ENCODE measurements around the gene MOCS3. TPM values are rescaled to one million over a fixed set of nuclear protein-coding genes. Genes with fewer than 3 reads are reported as not detected.

The MOCS3 gene
- polyA plus RNA-seq, 2 of the 4 experiments (the other 2 are of a cell fraction), result 4.8 to 5.7 TPM

DNA sequence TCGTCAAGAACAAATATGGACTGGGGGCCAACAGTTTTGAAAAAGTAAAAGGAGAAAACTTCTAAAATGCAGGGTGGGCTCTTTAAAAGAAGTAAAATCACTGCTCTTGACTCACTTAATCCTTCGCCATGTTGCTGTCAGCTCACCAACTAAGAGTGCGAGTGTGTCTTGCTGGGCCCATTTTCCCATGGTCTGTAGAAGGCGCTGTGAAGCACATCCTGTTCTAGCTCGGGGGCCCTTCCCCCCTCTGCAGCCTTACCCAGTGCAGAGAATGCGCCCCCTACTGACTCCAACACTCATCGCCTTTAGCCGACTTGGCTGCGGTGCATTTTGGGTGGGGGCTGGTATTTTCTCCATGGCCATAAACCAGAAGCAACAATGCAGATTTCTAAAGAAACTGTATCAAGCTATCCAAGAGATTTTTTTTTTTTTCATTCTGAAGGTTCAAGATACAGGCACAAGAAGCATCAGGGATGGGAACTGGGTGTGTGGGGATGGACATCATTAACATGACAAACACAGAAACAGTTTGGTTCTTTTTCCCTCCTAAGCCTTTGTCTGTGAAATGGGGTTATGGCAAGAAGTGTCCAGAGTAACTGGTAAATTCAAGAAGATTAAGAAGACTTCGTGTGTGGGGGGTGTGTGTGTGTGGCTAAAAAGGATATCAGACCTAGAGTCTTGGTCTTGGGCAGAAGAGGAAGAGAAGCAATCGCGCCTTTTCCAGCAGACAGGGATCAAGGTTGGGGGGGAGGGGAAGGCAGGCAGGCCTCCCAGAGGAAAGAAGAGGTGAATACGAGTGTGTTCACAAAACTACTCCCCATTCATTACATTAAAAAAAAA is 29.1 kb upstream of the MOCS3 start (continued):
- TF ChIP-seq, protein P1, sequence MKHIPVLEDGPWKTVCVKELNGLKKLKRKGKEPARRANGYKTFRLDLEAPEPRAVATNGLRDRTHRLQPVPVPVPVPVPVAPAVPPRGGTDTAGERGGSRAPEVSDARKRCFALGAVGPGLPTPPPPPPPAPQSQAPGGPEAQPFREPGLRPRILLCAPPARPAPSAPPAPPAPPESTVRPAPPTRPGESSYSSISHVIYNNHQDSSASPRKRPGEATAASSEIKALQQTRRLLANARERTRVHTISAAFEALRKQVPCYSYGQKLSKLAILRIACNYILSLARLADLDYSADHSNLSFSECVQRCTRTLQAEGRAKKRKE (CRISPR knock-in tag; IDR thresholded peaks at IDR 0.05; ENCODE audit: low read depth), result peak; percentile 66; the same call in 1 of the 2 replicates
- TF ChIP-seq JUN (IDR thresholded peaks at IDR 0.05), result 0 out of 5 replicates have a peak, but pooled peaks of 1 of the 2 experiments have one; percentile 41
- TF ChIP-seq RARB (CRISPR knock-in tag; IDR thresholded peaks at IDR 0.05), result no peak
- TF ChIP-seq CBX8 (IDR thresholded peaks at IDR 0.05), result no peak
- TF ChIP-seq FOSL2 (IDR thresholded peaks at IDR 0.05), result no peak
- TF ChIP-seq FOSL2 (CRISPR knock-in tag; IDR thresholded peaks at IDR 0.05), result peak; percentile 57
- TF ChIP-seq CHD2 (IDR thresholded peaks at IDR 0.05; ENCODE audit: low read length, partially characterized antibody), result peak; percentile 75
- TF ChIP-seq RAD21 (conservative IDR thresholded peaks at IDR 0.05 in 1 of 2, IDR thresholded peaks at IDR 0.05 in 1 of 2), result peak; percentile 71 to 73
- no peak for TF ChIP-seq ZNF302 (CRISPR knock-in tag; IDR thresholded peaks at IDR 0.05)
- TF ChIP-seq MAFK (IDR thresholded peaks at IDR 0.05; ENCODE audit: partially characterized antibody), result no peak
- peak; percentile 81 for TF ChIP-seq MAX (IDR thresholded peaks at IDR 0.05)
- TF ChIP-seq HOXB13 (CRISPR knock-in tag; IDR thresholded peaks at IDR 0.05; ENCODE audit: low read depth), result no peak
- TF ChIP-seq TFCP2L1 (CRISPR knock-in tag; IDR thresholded peaks at IDR 0.05), result no peak

DNA sequence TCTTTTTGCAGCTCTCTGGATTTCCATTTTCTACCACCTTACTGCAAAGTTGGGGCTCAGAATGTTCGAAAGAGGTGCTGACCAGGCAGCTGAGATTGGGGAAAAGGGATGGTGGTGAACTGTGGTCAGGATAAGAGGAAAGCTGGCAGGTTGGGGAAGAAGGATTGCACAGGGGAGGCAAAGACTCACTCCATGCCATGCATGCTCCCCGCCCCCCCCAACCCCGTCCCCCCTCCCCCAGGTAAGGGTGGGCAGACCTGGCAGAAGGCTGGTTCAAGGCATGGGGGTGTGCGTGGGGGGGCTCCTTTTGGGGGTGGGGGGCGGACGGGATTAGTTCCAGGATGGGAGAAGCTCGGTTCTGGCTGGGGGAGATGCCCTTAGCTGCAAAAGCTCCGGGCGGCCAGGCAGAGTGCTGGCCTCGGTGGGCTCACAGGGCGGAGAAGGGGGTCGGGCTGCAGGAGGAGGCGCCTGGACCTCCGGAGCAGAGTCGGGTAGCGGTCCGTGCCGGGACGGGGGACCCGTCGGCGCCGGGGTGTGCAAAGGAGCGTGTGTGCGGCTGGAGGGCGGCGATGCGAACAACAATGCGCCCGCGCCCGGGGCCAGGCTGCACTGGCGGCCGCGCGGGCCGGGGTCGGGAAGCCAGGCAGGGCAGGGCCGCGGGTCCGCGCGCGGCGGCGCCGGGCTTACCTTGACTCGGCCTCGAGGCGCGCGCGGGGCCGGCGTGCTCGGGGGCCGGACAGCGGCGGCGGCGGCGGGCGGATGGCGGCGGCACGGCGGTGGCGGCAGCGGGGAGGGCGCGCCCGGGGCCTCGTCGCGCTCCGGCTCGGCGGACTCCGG is 28.3 kb upstream of the MOCS3 start:
- Histone ChIP-seq H3K9me3 (no peaks in the 10 kb centered on the region), H3K27ac (peak overlapping the region; percentile 98 to 99), H3K4me1 (peaks cover 40% of the 10 kb centered on the region), H3K4me3 (peak overlapping the region; percentile 83), H3K4me2 (peak overlapping the region; percentile 96)
- no peak for TF ChIP-seq POLR2A (IDR thresholded peaks at IDR 0.05; ENCODE audit: low read length)
- no peak for TF ChIP-seq JUNB (IDR thresholded peaks at IDR 0.05)
- TF ChIP-seq RARB (CRISPR knock-in tag; IDR thresholded peaks at IDR 0.05), result no peak
- TF ChIP-seq, protein P2, sequence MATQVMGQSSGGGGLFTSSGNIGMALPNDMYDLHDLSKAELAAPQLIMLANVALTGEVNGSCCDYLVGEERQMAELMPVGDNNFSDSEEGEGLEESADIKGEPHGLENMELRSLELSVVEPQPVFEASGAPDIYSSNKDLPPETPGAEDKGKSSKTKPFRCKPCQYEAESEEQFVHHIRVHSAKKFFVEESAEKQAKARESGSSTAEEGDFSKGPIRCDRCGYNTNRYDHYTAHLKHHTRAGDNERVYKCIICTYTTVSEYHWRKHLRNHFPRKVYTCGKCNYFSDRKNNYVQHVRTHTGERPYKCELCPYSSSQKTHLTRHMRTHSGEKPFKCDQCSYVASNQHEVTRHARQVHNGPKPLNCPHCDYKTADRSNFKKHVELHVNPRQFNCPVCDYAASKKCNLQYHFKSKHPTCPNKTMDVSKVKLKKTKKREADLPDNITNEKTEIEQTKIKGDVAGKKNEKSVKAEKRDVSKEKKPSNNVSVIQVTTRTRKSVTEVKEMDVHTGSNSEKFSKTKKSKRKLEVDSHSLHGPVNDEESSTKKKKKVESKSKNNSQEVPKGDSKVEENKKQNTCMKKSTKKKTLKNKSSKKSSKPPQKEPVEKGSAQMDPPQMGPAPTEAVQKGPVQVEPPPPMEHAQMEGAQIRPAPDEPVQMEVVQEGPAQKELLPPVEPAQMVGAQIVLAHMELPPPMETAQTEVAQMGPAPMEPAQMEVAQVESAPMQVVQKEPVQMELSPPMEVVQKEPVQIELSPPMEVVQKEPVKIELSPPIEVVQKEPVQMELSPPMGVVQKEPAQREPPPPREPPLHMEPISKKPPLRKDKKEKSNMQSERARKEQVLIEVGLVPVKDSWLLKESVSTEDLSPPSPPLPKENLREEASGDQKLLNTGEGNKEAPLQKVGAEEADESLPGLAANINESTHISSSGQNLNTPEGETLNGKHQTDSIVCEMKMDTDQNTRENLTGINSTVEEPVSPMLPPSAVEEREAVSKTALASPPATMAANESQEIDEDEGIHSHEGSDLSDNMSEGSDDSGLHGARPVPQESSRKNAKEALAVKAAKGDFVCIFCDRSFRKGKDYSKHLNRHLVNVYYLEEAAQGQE (IDR thresholded peaks at IDR 0.05), result no peak
- no peak for TF ChIP-seq FOSL2 (IDR thresholded peaks at IDR 0.05)
- TF ChIP-seq FOSL2 (CRISPR knock-in tag; IDR thresholded peaks at IDR 0.05), result no peak
- no peak for TF ChIP-seq EP300 (IDR thresholded peaks at IDR 0.05)
- no peak for TF ChIP-seq FOXS1 (CRISPR knock-in tag; IDR thresholded peaks at IDR 0.05)
- TF ChIP-seq CHD2 (IDR thresholded peaks at IDR 0.05; ENCODE audit: low read length, partially characterized antibody), result no peak
- no peak for TF ChIP-seq HOXB13 (CRISPR knock-in tag; IDR thresholded peaks at IDR 0.05; ENCODE audit: low read depth)
- TF ChIP-seq JUN (IDR thresholded peaks at IDR 0.05), result no peak
- TF ChIP-seq HDAC2 (IDR thresholded peaks at IDR 0.05), result no peak
- no peak for TF ChIP-seq HEYL (CRISPR knock-in tag; IDR thresholded peaks at IDR 0.05)
- TF ChIP-seq NFE2L2 (conservative IDR thresholded peaks at IDR 0.05; ENCODE audit: low read length), result no peak
- no peak for TF ChIP-seq KDM1A (IDR thresholded peaks at IDR 0.05; ENCODE audit: low read depth)
- POLR2A ChIA-PET, result interaction anchor here (0.6 to 3.9 kb wide), 12 partner anchors 12 to 430 kb away, joined by 3 to 34 read pairs (median 5); partner anchors contain the start of genes BCAS4, DPM1 and MOCS3
- CTCF ChIA-PET, result interaction anchor here (0.6 to 14.1 kb wide), 33 partner anchors 8 to 751 kb away, joined by 3 to 187 read pairs (median 6); partner anchors contain the start of genes BCAS4, DPM1 and MOCS3
- DNase-seq (ENCODE audit: low read depth in 1 of 2, low spot score in 1 of 2), result peak in 1 of 2 experiments; percentile 9
- WGBS (ENCODE audit: missing lambda C conversion rate), result under 1% methylated on average over 7 of the region's 79 CpGs
- FAIRE-seq, result no peak
- ATAC-seq, result peak; percentile 16 to 45

Measured in A549 (cell line).